Measurements from ENCODE around the gene PCDH7. TPM values are rescaled to one million over a fixed set of nuclear protein-coding genes. Genes with fewer than 3 reads are reported as not detected.

PCDH7 gene
- polyA plus RNA-seq, 2 of the 4 experiments (the other 2 are of a cell fraction), result 0.04 to 0.16 TPM

GRCh38 chr4:30776451-30776850, 56.3 kb downstream of the PCDH7 start:
- Histone ChIP-seq H3K4me2 (no peak overlapping the region), H3K4me1 (no peaks in the 10 kb centered on the region), H3K9me3 (no peaks in the 10 kb centered on the region), H3K4me3 (no peak overlapping the region), H3K27ac (no peak overlapping the region)
- CTCF ChIA-PET, result no interaction called here
- ATAC-seq (no peak), FAIRE-seq (no peak), DNase-seq (ENCODE audit: low read depth in 1 of 2, low spot score in 1 of 2) (no peak)
- WGBS (ENCODE audit: missing lambda C conversion rate), result 4% methylated on average over 3 of the region's 3 CpGs
- TF ChIP-seq JUNB (IDR thresholded peaks at IDR 0.05) (no peak), RAD21 (conservative IDR thresholded peaks at IDR 0.05 in 1 of 2, IDR thresholded peaks at IDR 0.05 in 1 of 2) (no peak), TFCP2L1 (CRISPR knock-in tag; IDR thresholded peaks at IDR 0.05) (no peak), FOSB (CRISPR knock-in tag; IDR thresholded peaks at IDR 0.05) (no peak), ELK1 (IDR thresholded peaks at IDR 0.05; ENCODE audit: low read depth, low read length) (no peak), REST (IDR thresholded peaks at IDR 0.05) (no peak), ZC3H11A (IDR thresholded peaks at IDR 0.05) (no peak), HOXB13 (CRISPR knock-in tag; IDR thresholded peaks at IDR 0.05; ENCODE audit: low read depth) (no peak), ATOH8 (CRISPR knock-in tag; IDR thresholded peaks at IDR 0.05; ENCODE audit: low read depth) (no peak), TP53 (CRISPR knock-in tag; IDR thresholded peaks at IDR 0.05) (no peak), SREBF2 (IDR thresholded peaks at IDR 0.05) (no peak), PHF8 (IDR thresholded peaks at IDR 0.05; ENCODE audit: borderline replicate concordance, low read depth) (no peak), ZSCAN20 (CRISPR knock-in tag; IDR thresholded peaks at IDR 0.05) (no peak), ZNF302 (CRISPR knock-in tag; IDR thresholded peaks at IDR 0.05) (no peak), RFX5 (IDR thresholded peaks at IDR 0.05) (no peak), GATA3 (IDR thresholded peaks at IDR 0.05; ENCODE audit: borderline replicate concordance) (no peak), RCOR1 (IDR thresholded peaks at IDR 0.05; ENCODE audit: low read depth, low read length) (no peak), HOXB5 (CRISPR knock-in tag; IDR thresholded peaks at IDR 0.05) (no peak), CTCF (IDR thresholded peaks at IDR 0.05) (no peak)
- POLR2A ChIA-PET, result no interaction called here

GRCh38 chr4:30776921-30777415, 56.8 kb downstream of the PCDH7 start:
- no peak overlapping the region for H3K27ac ChIP-seq
- TF ChIP-seq BHLHE40 (IDR thresholded peaks at IDR 0.05; ENCODE audit: low read depth, low read length), result no peak
- TF ChIP-seq KDM1A (IDR thresholded peaks at IDR 0.05; ENCODE audit: low read depth), result no peak
- no peak for TF ChIP-seq TFCP2L1 (CRISPR knock-in tag; IDR thresholded peaks at IDR 0.05)
- no peak for TF ChIP-seq CTCF (IDR thresholded peaks at IDR 0.05)
- H3K4me3 ChIP-seq, result no peak overlapping the region
- POLR2A ChIA-PET, result no interaction called here
- WGBS (ENCODE audit: missing lambda C conversion rate), result 15% methylated on average over 2 of the region's 2 CpGs
- H3K4me2 ChIP-seq, result no peak overlapping the region
- DNase-seq (ENCODE audit: low read depth in 1 of 2, low spot score in 1 of 2) (no peak), FAIRE-seq (no peak), ATAC-seq (no peak)
- CTCF ChIA-PET, result no interaction called here
- H3K4me1 ChIP-seq, result no peaks in the 10 kb centered on the region
- no peaks in the 10 kb centered on the region for H3K9me3 ChIP-seq
